C4-2B (cell line): ENCODE results near the gene APOBEC3H.

Experiments
- ZFX ChIP-seq: fragments of 450-650 bp; IDR thresholded peaks from 2 replicates; pipeline ENCODE4 v1.6.1; 2017
- TF ChIP-seq, protein P1 (sequence below): fragments of 450-650 bp; conservative IDR thresholded peaks from 2 replicates; pipeline ENCODE4 v1.5.1; 2017; ENCODE audit warnings: mild to moderate bottlenecking

DNA sequence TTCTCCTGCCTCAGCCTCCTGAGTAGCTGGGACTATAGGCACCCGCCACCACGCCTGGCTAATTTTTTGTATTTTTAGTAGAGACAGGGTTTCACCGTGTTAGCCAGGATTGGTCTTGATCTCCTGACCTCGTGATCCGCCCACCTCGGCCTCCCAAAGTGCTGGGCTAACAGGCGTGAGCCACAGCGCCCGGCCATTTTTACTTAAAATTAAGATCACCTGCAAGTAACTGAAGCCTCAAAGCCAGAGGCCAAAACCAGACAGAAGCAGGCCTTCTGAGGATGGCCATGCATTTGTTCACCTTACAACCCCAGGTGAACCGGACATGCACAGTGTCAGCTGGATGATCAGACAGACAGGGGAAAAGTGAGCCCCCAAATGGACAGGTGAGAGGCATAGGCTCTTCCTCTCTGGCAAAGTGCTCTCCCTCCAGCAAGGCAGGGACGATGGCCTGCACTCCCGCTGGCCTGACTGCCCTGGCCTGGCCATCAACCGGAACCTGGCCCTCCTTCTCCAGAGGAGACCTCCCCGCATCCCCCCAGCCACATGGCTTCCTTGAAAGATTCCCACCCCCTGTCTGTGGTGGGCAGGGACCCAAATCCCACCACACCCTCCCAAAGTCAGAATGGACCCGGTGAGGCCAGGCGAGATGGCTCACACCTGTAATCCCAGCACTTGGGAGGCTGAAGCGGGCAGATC is 25.9 kb downstream of the APOBEC3H start:
- TF ChIP-seq, protein P1, sequence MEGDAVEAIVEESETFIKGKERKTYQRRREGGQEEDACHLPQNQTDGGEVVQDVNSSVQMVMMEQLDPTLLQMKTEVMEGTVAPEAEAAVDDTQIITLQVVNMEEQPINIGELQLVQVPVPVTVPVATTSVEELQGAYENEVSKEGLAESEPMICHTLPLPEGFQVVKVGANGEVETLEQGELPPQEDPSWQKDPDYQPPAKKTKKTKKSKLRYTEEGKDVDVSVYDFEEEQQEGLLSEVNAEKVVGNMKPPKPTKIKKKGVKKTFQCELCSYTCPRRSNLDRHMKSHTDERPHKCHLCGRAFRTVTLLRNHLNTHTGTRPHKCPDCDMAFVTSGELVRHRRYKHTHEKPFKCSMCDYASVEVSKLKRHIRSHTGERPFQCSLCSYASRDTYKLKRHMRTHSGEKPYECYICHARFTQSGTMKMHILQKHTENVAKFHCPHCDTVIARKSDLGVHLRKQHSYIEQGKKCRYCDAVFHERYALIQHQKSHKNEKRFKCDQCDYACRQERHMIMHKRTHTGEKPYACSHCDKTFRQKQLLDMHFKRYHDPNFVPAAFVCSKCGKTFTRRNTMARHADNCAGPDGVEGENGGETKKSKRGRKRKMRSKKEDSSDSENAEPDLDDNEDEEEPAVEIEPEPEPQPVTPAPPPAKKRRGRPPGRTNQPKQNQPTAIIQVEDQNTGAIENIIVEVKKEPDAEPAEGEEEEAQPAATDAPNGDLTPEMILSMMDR: no peak
- TF ChIP-seq ZFX: no peak
